ENCODE data around the gene UBXN10.

- TF ChIP-seq CTCF (IDR thresholded peaks at IDR 0.05) (no peak), POLR2AphosphoS5 (IDR thresholded peaks at IDR 0.05) (no peak)
Measured at GRCh38 chr1:20150969-20151368, 34.9 kb upstream of the UBXN10 start.
